HFF-Myc (cell line): Measurements from ENCODE around the gene TBCK.

Source experiments
- DNase-seq: peaks from one replicate; pipeline ENCODE4 v3.0.0-alpha.2; 2011; ENCODE audit warnings: low read depth; ENCODE audit errors: extremely low read depth
- H3K4me3 ChIP-seq: replicated peaks from 2 replicates; pipeline ENCODE4 v1.5.1; 2011; ENCODE audit warnings: low read depth, mild to moderate bottlenecking, control low read depth, low read length
- CTCF ChIP-seq: IDR thresholded peaks from 2 replicates; pipeline ENCODE4 v1.5.1; 2012; ENCODE audit warnings: mild to moderate bottlenecking, low read depth, low read length, control low read depth; ENCODE audit errors: missing control alignments

The TBCK gene

GRCh38 chr4:106303548-106304281 is 12.3 kb downstream of the TBCK start:
- H3K4me3 ChIP-seq: no peak overlapping the region
- TF ChIP-seq CTCF: no peak
- no peak for DNase-seq

GRCh38 chr4:106302062-106302438 is 14.0 kb downstream of the TBCK start:
- H3K4me3 ChIP-seq: no peak overlapping the region
- no peak for DNase-seq
- TF ChIP-seq CTCF: no peak

GRCh38 chr4:106301393-106302061 is 14.5 kb downstream of the TBCK start:
- no peak for TF ChIP-seq CTCF
- DNase-seq: no peak
- no peak overlapping the region for H3K4me3 ChIP-seq

- no peak for TF ChIP-seq CTCF
- DNase-seq: no peak
- H3K4me3 ChIP-seq: no peak overlapping the region
These were observed 16.0 kb downstream of the TBCK start for GRCh38 chr4:106299977-106300376.

- no peak for DNase-seq
- no peak overlapping the region for H3K4me3 ChIP-seq
- no peak for TF ChIP-seq CTCF
These were observed 18.6 kb downstream of the TBCK start for GRCh38 chr4:106297245-106298035.

- DNase-seq: no peak
- H3K4me3 ChIP-seq: no peak overlapping the region
- TF ChIP-seq CTCF: no peak
These were observed 21.9 kb downstream of the TBCK start for GRCh38 chr4:106294062-106294461.
